CD14-positive monocyte (primary cell): Measurements from ENCODE around the gene CPLX4. TPM values are rescaled to one million over a fixed set of nuclear protein-coding genes. Genes with fewer than 3 reads are reported as not detected.

Experiments
- DNase-seq, 3 donors: peaks; one replicate each; pipeline ENCODE4 v3.0.0-alpha.2; 2011 to 2022
- H2AFZ ChIP-seq: 2 replicates; pipeline ENCODE4 v1.6.0; 2012; ENCODE audit warnings: mild to moderate bottlenecking, low read depth, low read length, inconsistent platforms; ENCODE audit not compliant: insufficient read depth, poor library complexity, severe bottlenecking
- H3K27ac ChIP-seq, 2 donors: 1 replicate in 1 of 2; 2 replicates in 1 of 2; pipeline ENCODE4 v1.5.1; 2012 to 2013; ENCODE audit warnings: low read length in 2 of 2, control low read depth in 1 of 2, inconsistent platforms in 1 of 2, low read depth in 1 of 2, mild to moderate bottlenecking in 1 of 2
- H3K27me3 ChIP-seq, 2 donors: one replicate each; pipeline versions ENCODE4 v1.6.0 to v1.6.1; 2011 to 2013; ENCODE audit warnings: low read length in 2 of 2; ENCODE audit not compliant: control insufficient read depth in 2 of 2, insufficient read depth in 2 of 2
- H3K36me3 ChIP-seq, 2 donors: replicated peaks in 1 of 2; 1 replicate in 1 of 2; 2 replicates in 1 of 2; pipeline versions ENCODE4 v1.5.1 to v1.6.1; 2012 to 2013; ENCODE audit warnings: low read length in 2 of 2, control low read depth in 1 of 2, inconsistent platforms in 1 of 2, mild to moderate bottlenecking in 1 of 2; ENCODE audit not compliant: insufficient read depth in 2 of 2, control insufficient read depth in 1 of 2
- H3K4me1 ChIP-seq, 2 donors: 1 replicate in 1 of 2; 2 replicates in 1 of 2; pipeline versions ENCODE4 v1.5.1 to v1.6.1; 2012 to 2013; ENCODE audit warnings: low read length in 2 of 2, control low read depth in 1 of 2, inconsistent platforms in 1 of 2, mild to moderate bottlenecking in 1 of 2, moderate library complexity in 1 of 2; ENCODE audit not compliant: insufficient read depth in 2 of 2, control insufficient read depth in 1 of 2
- H3K4me2 ChIP-seq: replicated peaks from 2 replicates; pipeline ENCODE3; 2012; ENCODE audit warnings: low read length, moderate library complexity, mild to moderate bottlenecking; ENCODE audit not compliant: poor library complexity, severe bottlenecking; ENCODE audit errors: extremely low read depth
- H3K4me3 ChIP-seq, 3 experiments: fragments of 200-600 bp in 1 of 3; sonication (generic) in 1 of 3; replicated peaks in 1 of 3; 1 replicate in 2 of 3; 2 replicates in 1 of 3; pipeline ENCODE4 v1.5.1; 2011 to 2013; ENCODE audit warnings: low read length in 3 of 3, mild to moderate bottlenecking in 3 of 3, control low read depth in 2 of 3, low read depth in 2 of 3, inconsistent platforms in 1 of 3, moderate library complexity in 1 of 3
- H3K79me2 ChIP-seq: 2 replicates; pipeline ENCODE4 v1.6.0; 2012; ENCODE audit warnings: mild to moderate bottlenecking, control low read depth, inconsistent platforms, low read length, moderate library complexity; ENCODE audit not compliant: insufficient read depth
- H3K9ac ChIP-seq: 2 replicates; pipeline ENCODE4 v1.6.0; 2017; ENCODE audit warnings: low read length, mild to moderate bottlenecking; ENCODE audit not compliant: insufficient read depth, poor library complexity, severe bottlenecking
- H3K9me3 ChIP-seq, 2 donors: replicated peaks in 1 of 2; 1 replicate in 1 of 2; 2 replicates in 1 of 2; pipeline versions ENCODE4 v1.5.1 to v1.6.1; 2012 to 2013; ENCODE audit warnings: low read length in 2 of 2, control low read depth in 1 of 2; ENCODE audit not compliant: control insufficient read depth in 1 of 2, insufficient read depth in 1 of 2
- H4K20me1 ChIP-seq: 2 replicates; pipeline ENCODE4 v1.6.0; 2012; ENCODE audit warnings: mild to moderate bottlenecking, low read length, control low read depth, moderate library complexity; ENCODE audit not compliant: insufficient read depth
- H3K27ac Mint-ChIP-seq, 7 donors: one replicate each; pipeline ENCODE4 v1.8.0; 2020; ENCODE audit warnings: mild to moderate bottlenecking in 7 of 7, mixed read lengths in 7 of 7, moderate library complexity in 6 of 7, inconsistent platforms in 2 of 7
- H3K27me3 Mint-ChIP-seq, 3 donors: one replicate each; pipeline ENCODE4 v1.8.0; 2021 to 2022; ENCODE audit warnings: low read depth in 3 of 3, mild to moderate bottlenecking in 3 of 3, mixed read lengths in 3 of 3, moderate library complexity in 3 of 3, inconsistent platforms in 1 of 3
- H3K36me3 Mint-ChIP-seq, 2 donors: one replicate each; pipeline ENCODE4 v1.8.0; 2020; ENCODE audit warnings: mixed read lengths in 2 of 2, inconsistent platforms in 1 of 2, mild to moderate bottlenecking in 1 of 2
- H3K4me1 Mint-ChIP-seq: one replicate; pipeline ENCODE4 v1.8.0; 2020; ENCODE audit warnings: mild to moderate bottlenecking, mixed read lengths
- H3K4me3 Mint-ChIP-seq, 2 donors: one replicate each; pipeline ENCODE4 v1.8.0; 2020; ENCODE audit warnings: mild to moderate bottlenecking in 2 of 2, mixed read lengths in 2 of 2, moderate library complexity in 1 of 2
- H3K9me3 Mint-ChIP-seq, 7 donors: one replicate each; pipeline ENCODE4 v1.8.0; 2020 to 2022; ENCODE audit warnings: mixed read lengths in 7 of 7, mild to moderate bottlenecking in 6 of 7, moderate library complexity in 6 of 7, inconsistent platforms in 2 of 7
- CTCF ChIP-seq: fragments of 200-600 bp; IDR thresholded peaks from one replicate; pipeline ENCODE4 v1.8.0; 2022; ENCODE audit warnings: antibody characterized with exemption, mild to moderate bottlenecking
- WGBS: methylation state at CpG from one replicate; pipeline ENCODE4 v1.1.5; 2013; ENCODE audit warnings: missing lambda C conversion rate; ENCODE audit not compliant: insufficient coverage; 5-methylcytosine and 5-hydroxymethylcytosine counted together
- intact Hi-C, 2 donors: fragments of 100-400 bp; cut with micrococcal nuclease; formaldehyde crosslinking; loops; one replicate each; pipeline versions ENCODE4 v1.15.0 to v1.15.1; 2023
- polyA plus RNA-seq, 3 donors: library from polyadenylated mRNA; depleted of rRNA in 1 of 3; unstranded in 2 of 3; stranded (reverse) in 1 of 3; fragments of 300-500 nt in 2 of 3; fragments of >200 nt in 1 of 3; fragmentation: Illumina TruSeq in 2 of 3; gene quantifications; 1 replicate in 2 of 3; 2 replicates in 1 of 3; pipeline ENCODE4 v1.2.3, GENCODE V29; 2012 to 2021

Gene CPLX4
- polyA plus RNA-seq, 3 donors = not detected

GRCh38 chr18:59306640-59307039 is 11.8 kb downstream of the CPLX4 start:
- Mint-ChIP-seq H3K36me3 (no peaks in the 10 kb centered on the region), H3K9me3 (no peaks in the 10 kb centered on the region), H3K27ac (no peak overlapping the region), H3K4me3 (no peak overlapping the region), H3K4me1 (peaks cover 5% of the 10 kb centered on the region), H3K27me3 (peaks cover 24 to 41% (median 27%) of the 10 kb centered on the region in 3 donors)
- no peak for DNase-seq
- Histone ChIP-seq H3K4me2 (no peak overlapping the region), H3K4me3 (no peak overlapping the region), H3K79me2 (no peaks in the 10 kb centered on the region), H3K27me3 (peaks cover 12 to 27% of the 10 kb centered on the region in 2 donors), H3K36me3 (no peaks in the 10 kb centered on the region), H3K9me3 (no peaks in the 10 kb centered on the region), H3K4me1 (peaks cover 0 to 3% of the 10 kb centered on the region in 2 donors), H4K20me1 (no peaks in the 10 kb centered on the region), H2AFZ (no peak overlapping the region), H3K9ac (no peak overlapping the region), H3K27ac (no peak overlapping the region)
- WGBS = 100% methylated on average over 1 of the region's 6 CpGs
- no peak for TF ChIP-seq CTCF
- intact Hi-C loops = loop anchor here (5.0 kb wide), 1 partner anchor 96 kb away; no protein-coding TSS in a partner anchor

GRCh38 chr18:59305295-59305694 is 13.2 kb downstream of the CPLX4 start:
- no peak overlapping the region for H3K4me2 ChIP-seq
- no peaks in the 10 kb centered on the region for H4K20me1 ChIP-seq
- intact Hi-C loops = loop anchor here (5.0 kb wide), 1 partner anchor 97 kb away; no protein-coding TSS in a partner anchor
- Mint-ChIP-seq H3K27ac (no peak overlapping the region), H3K27me3 (peaks cover 15 to 34% (median 19%) of the 10 kb centered on the region in 3 donors), H3K4me3 (no peak overlapping the region), H3K36me3 (no peaks in the 10 kb centered on the region), H3K9me3 (no peaks in the 10 kb centered on the region), H3K4me1 (peaks cover 5% of the 10 kb centered on the region)
- peaks cover 0 to 3% of the 10 kb centered on the region in 2 donors for H3K4me1 ChIP-seq
- no peak overlapping the region for H3K4me3 ChIP-seq
- no peak overlapping the region for H3K27ac ChIP-seq
- WGBS = 53% methylated on average over 3 of the region's 4 CpGs
- no peaks in the 10 kb centered on the region for H3K79me2 ChIP-seq
- no peaks in the 10 kb centered on the region for H3K36me3 ChIP-seq
- no peak overlapping the region for H3K9ac ChIP-seq
- peaks cover 7 to 14% of the 10 kb centered on the region in 2 donors for H3K27me3 ChIP-seq
- no peak for TF ChIP-seq CTCF
- no peak overlapping the region for H2AFZ ChIP-seq
- H3K9me3 ChIP-seq = no peaks in the 10 kb centered on the region
- no peak for DNase-seq
